Activated naive CD4-positive, alpha-beta T cell treated with anti-CD3 and anti-CD28 coated beads, Interleukin-2, amount 50 U/mL, for 24 hours (primary cell): Measurements from ENCODE around the gene TPM2.
"Not testable (repeated sequence)": the region's sequence is repeated elsewhere in the genome, so short reads cannot be mapped to it uniquely, and the experiment has no call there.

Experiments
- H3K27ac Mint-ChIP-seq: one replicate; pipeline ENCODE4 v1.8.0; 2021; ENCODE audit warnings: mild to moderate bottlenecking, mixed read lengths
- H3K27me3 Mint-ChIP-seq: one replicate; pipeline ENCODE4 v1.8.0; 2021; ENCODE audit warnings: mixed read lengths
- H3K36me3 Mint-ChIP-seq: one replicate; pipeline ENCODE4 v1.8.0; 2021; ENCODE audit warnings: mixed read lengths
- H3K4me1 Mint-ChIP-seq: one replicate; pipeline ENCODE4 v1.8.0; 2021; ENCODE audit warnings: mixed read lengths
- H3K4me3 Mint-ChIP-seq: one replicate; pipeline ENCODE4 v1.8.0; 2021; ENCODE audit warnings: mild to moderate bottlenecking, mixed read lengths
- H3K9me3 Mint-ChIP-seq: one replicate; pipeline ENCODE4 v1.8.0; 2021; ENCODE audit warnings: mixed read lengths

TPM2 gene

GRCh38 chr9:35645736-35646135, 44.0 kb downstream of the TPM2 start:
- Mint-ChIP-seq H3K27ac (peak overlapping the region; percentile 8), H3K4me3 (peak overlapping the region; percentile 94), H3K4me1 (peaks cover 66% of the 10 kb centered on the region)
- not testable (repeated sequence) for H3K9me3 Mint-ChIP-seq, H3K36me3 Mint-ChIP-seq, H3K27me3 Mint-ChIP-seq

- Mint-ChIP-seq H3K27me3 (no peaks in the 10 kb centered on the region), H3K36me3 (peaks cover 3% of the 10 kb centered on the region), H3K9me3 (no peaks in the 10 kb centered on the region), H3K27ac (no peak overlapping the region), H3K4me3 (no peak overlapping the region), H3K4me1 (peaks cover 64% of the 10 kb centered on the region)
These were observed 46.7 kb downstream of the TPM2 start for GRCh38 chr9:35643046-35643445.

- H3K4me3 Mint-ChIP-seq, H3K27ac Mint-ChIP-seq, H3K9me3 Mint-ChIP-seq, H3K36me3 Mint-ChIP-seq, H3K27me3 Mint-ChIP-seq: not testable (repeated sequence)
- peaks cover 69% of the 10 kb centered on the region for H3K4me1 Mint-ChIP-seq
These were observed 48.2 kb downstream of the TPM2 start for GRCh38 chr9:35641478-35641877.

GRCh38 chr9:35640431-35640830, 49.3 kb downstream of the TPM2 start:
- not testable (repeated sequence) for H3K27ac Mint-ChIP-seq, H3K9me3 Mint-ChIP-seq, H3K36me3 Mint-ChIP-seq, H3K27me3 Mint-ChIP-seq, H3K4me3 Mint-ChIP-seq
- H3K4me1 Mint-ChIP-seq: peaks cover 74% of the 10 kb centered on the region

GRCh38 chr9:35639631-35640030, 50.1 kb downstream of the TPM2 start:
- Mint-ChIP-seq H3K4me3 (peak overlapping the region; percentile 52), H3K9me3 (no peaks in the 10 kb centered on the region), H3K27me3 (no peaks in the 10 kb centered on the region), H3K4me1 (peaks cover 77% of the 10 kb centered on the region), H3K36me3 (peaks cover 3% of the 10 kb centered on the region), H3K27ac (peak overlapping the region; percentile 87)

DNA sequence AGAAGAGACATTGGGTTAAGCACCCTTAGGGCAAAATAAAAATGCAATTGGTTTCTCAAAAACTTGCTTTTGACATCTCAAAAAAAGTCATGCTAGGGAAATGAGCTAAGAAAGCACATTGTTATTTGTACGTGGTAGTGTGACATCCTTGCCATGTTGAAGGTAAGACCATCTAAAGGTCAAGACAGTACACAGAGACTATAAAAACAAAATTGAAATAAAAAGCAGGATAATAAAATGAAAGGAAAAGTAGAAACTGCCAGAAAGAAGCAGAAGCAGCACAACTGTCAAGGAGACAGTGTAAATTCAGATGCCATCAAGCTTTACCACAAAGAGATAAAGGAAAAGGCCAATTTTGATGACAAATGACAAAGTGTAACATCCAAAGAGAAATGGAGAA, 50.5 kb downstream of the TPM2 start:
- not testable (repeated sequence) for H3K9me3 Mint-ChIP-seq, H3K27me3 Mint-ChIP-seq, H3K36me3 Mint-ChIP-seq
- peak overlapping the region; percentile 52 for H3K4me3 Mint-ChIP-seq
- H3K4me1 Mint-ChIP-seq: peaks cover 74% of the 10 kb centered on the region
- peak overlapping the region; percentile 87 for H3K27ac Mint-ChIP-seq

GRCh38 chr9:35638751-35639150, 51.0 kb downstream of the TPM2 start:
- not testable (repeated sequence) for H3K9me3 Mint-ChIP-seq, H3K27me3 Mint-ChIP-seq, H3K4me3 Mint-ChIP-seq, H3K36me3 Mint-ChIP-seq
- Mint-ChIP-seq H3K27ac (peak overlapping the region; percentile 74), H3K4me1 (peaks cover 74% of the 10 kb centered on the region)

GRCh38 chr9:35637427-35637955, 52.2 kb downstream of the TPM2 start:
- H3K27me3 Mint-ChIP-seq, H3K36me3 Mint-ChIP-seq, H3K4me3 Mint-ChIP-seq, H3K9me3 Mint-ChIP-seq: not testable (repeated sequence)
- H3K4me1 Mint-ChIP-seq: peaks cover 66% of the 10 kb centered on the region
- peak overlapping the region; percentile 63 for H3K27ac Mint-ChIP-seq

GRCh38 chr9:35636877-35637246, 52.9 kb downstream of the TPM2 start:
- H3K4me3 Mint-ChIP-seq, H3K36me3 Mint-ChIP-seq, H3K27ac Mint-ChIP-seq, H3K9me3 Mint-ChIP-seq, H3K27me3 Mint-ChIP-seq: not testable (repeated sequence)
- H3K4me1 Mint-ChIP-seq: peaks cover 65% of the 10 kb centered on the region

DNA sequence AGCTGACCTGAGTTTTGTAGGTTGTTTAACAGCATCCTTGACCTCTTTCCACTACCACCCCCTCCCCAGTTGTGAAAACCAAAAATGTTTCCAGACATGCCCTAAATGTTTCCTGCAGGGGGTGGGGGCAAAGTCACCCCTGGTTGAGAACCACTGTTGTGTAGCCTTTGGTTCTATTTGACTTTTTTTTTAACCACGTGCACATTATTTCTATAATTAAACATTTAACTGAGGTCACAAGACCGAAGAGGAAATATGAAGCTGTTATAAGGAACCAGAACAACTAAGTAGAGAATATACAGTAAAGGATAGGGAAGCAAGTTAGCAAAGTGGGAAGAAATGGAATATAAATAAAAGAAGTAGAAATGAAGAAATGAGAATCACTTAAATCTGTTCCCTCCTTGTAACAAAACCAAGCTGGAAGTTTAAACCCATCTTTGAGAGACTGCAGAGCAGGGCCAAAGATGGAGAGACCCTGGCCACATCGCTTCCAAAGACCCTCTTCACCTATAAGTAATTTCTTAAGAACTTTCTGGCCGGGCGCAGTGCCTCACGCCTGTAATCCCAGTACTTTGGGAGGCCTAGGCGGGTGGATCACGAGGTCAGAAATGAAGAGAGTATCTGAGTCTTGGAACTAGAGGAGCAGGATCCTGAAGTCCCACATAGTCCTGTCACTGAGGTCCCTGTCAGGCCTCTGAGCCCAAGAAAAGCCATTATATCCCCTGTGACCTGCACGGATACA, 53.4 kb downstream of the TPM2 start:
- H3K4me1 Mint-ChIP-seq: peaks cover 60% of the 10 kb centered on the region
- peaks cover 3% of the 10 kb centered on the region for H3K36me3 Mint-ChIP-seq
- no peaks in the 10 kb centered on the region for H3K27me3 Mint-ChIP-seq
- no peaks in the 10 kb centered on the region for H3K9me3 Mint-ChIP-seq
- peak overlapping the region; percentile 27 for H3K4me3 Mint-ChIP-seq
- H3K27ac Mint-ChIP-seq: peak overlapping the region; percentile 35

DNA sequence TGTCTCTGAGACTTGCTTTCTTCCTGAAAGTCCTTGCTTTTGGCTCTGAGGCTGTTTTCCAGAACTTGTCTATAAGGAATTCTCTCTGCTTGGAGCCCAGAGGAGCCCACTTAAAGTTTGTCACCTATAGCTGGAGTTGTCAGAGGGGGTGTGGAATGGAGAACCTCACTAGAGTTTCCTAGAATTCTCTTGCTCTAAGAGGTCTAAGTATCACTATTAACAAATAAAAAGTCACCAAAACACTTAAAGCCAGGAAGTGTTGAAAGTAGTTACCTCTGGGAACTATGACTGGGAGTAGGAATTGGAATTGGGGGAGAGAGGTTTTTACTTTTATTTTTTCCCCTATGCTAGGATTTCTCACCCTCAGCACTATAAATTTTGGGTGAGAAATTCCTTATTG, 54.0 kb downstream of the TPM2 start:
- Mint-ChIP-seq H3K4me3 (no peak overlapping the region), H3K36me3 (peaks cover 3% of the 10 kb centered on the region), H3K4me1 (peaks cover 55% of the 10 kb centered on the region), H3K27me3 (no peaks in the 10 kb centered on the region), H3K27ac (peak overlapping the region; percentile 35), H3K9me3 (no peaks in the 10 kb centered on the region)
